IPS-NIHi7 (cell line): ENCODE results near the gene CYGB.

Experiments
- DNase-seq: peaks from one replicate; pipeline ENCODE4 v3.0.0; 2012; ENCODE audit warnings: mixed read lengths; ENCODE audit errors: extremely low spot score

The CYGB gene

GRCh38 chr17:76501018-76501826 lies 36.3 kb downstream of the CYGB start, which contains the start of gene RHBDF2:
Gene RHBDF2 (minus strand): TSS chr17:76501423. CDS start chr17:76481524, 19,899 bp downstream.
- DNase-seq: peak; percentile 95

GRCh38 chr17:76500747-76501017 lies 36.8 kb downstream of the CYGB start:
- no peak for DNase-seq

GRCh38 chr17:76500074-76500746 lies 37.3 kb downstream of the CYGB start:
- DNase-seq: no peak

GRCh38 chr17:76499267-76499667 lies 38.2 kb downstream of the CYGB start:
- DNase-seq: no peak

- no peak for DNase-seq
Measured at GRCh38 chr17:76498876-76499251, 38.6 kb downstream of the CYGB start.

- peak; percentile 73 for DNase-seq
Measured at GRCh38 chr17:76497979-76498875, 39.3 kb downstream of the CYGB start.

GRCh38 chr17:76497699-76497978 lies 39.9 kb downstream of the CYGB start:
- no peak for DNase-seq

- no peak for DNase-seq
Measured at GRCh38 chr17:76496464-76496863, 41.0 kb downstream of the CYGB start.

GRCh38 chr17:76495663-76496400 lies 41.7 kb downstream of the CYGB start:
- DNase-seq: no peak

- no peak for DNase-seq
Measured at GRCh38 chr17:76493505-76494167, 43.9 kb downstream of the CYGB start.

GRCh38 chr17:76492989-76493501 lies 44.5 kb downstream of the CYGB start:
- no peak for DNase-seq

- DNase-seq: no peak
Measured at GRCh38 chr17:76492123-76492988, 45.2 kb downstream of the CYGB start.

- no peak for DNase-seq
Measured at GRCh38 chr17:76491271-76492122, 46.0 kb downstream of the CYGB start.

GRCh38 chr17:76490112-76490710 lies 47.3 kb downstream of the CYGB start:
- no peak for DNase-seq

- DNase-seq: no peak
Measured at GRCh38 chr17:76487451-76488192, 49.9 kb downstream of the CYGB start.

GRCh38 chr17:76485569-76485968 lies 51.9 kb downstream of the CYGB start:
- DNase-seq: no peak

GRCh38 chr17:76484228-76484725 lies 53.2 kb downstream of the CYGB start:
- no peak for DNase-seq
